LoVo (cell line): ENCODE measurements around the gene DCAF5.

Source experiments
- DNase-seq: peaks from one replicate; pipeline ENCODE4 v3.0.0-alpha.2; 2016; ENCODE audit warnings: low spot score

Gene DCAF5

GRCh38 chr14:69005432-69006148 lies 147.3 kb downstream of the DCAF5 start:
- peak; percentile 58 for DNase-seq

DNA sequence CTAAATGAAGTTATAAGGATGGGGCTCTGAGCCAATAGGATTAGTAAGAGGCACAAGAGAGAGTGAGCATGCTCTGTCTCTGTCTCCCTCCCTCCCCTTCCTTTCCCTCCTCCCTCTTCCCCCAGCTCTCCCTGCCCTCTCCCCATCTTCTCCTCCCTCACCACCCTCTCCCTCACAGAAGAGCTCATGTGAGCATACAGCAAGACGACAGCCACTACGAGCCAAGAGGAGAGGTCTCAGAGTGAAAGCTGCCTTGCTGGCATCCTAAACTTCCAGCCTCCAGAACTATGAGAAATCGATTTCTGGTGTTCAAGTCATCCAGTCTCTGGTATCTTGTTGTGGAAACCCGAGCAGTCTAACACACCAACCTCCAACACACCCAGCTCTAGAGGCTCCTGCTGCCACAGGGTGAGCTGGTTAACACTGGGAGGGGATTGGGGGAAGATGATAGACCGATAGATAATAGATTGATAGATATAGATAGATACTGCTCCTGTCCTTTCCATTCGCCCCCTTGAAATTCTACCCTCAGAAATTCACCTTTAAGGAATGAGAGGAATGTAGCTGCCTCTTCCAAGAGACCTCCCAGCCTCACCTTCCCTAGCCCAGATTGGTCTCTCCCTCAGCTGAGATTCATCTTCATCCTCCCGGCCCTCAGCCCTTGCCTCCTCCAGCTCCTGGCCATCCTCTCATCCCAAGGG lies 148.0 kb downstream of the DCAF5 start:
- DNase-seq, result no peak

- no peak for DNase-seq
Measured at GRCh38 chr14:69003626-69004025, 149.3 kb downstream of the DCAF5 start.

- DNase-seq, result no peak
Measured at GRCh38 chr14:69002069-69002468, 150.8 kb downstream of the DCAF5 start.

DNA sequence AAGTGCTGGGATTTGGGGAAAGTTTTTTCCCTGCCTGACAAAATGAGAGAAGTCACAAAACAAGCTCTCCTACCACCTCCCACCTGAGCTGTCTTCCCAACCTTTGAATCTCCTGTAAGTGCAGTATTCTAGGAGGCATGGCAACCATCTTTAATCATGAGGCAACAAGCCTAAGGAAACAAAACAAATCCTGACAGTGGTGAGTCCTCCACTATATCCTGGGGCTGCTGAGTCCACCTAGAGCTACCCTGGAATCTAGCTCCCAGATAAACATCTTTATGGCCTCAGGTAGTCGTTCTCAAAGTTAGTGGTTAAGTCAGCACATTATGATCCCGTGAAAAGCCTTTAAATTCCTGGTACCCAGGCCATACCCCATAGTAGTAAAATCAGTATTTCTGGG lies 151.5 kb downstream of the DCAF5 start:
- no peak for DNase-seq
